SK-N-SH (cell line): ENCODE results near the gene HAND1.

ENCODE experiments used
- TF ChIP-seq, protein P1 (sequence below): IDR thresholded peaks from 2 replicates; pipeline ENCODE4 v1.6.1; 2012; ENCODE audit warnings: mild to moderate bottlenecking, low read depth, low read length, moderate library complexity
- TF ChIP-seq, protein P2 (sequence below): IDR thresholded peaks from 2 replicates; pipeline ENCODE4 v1.4.0; 2012; ENCODE audit warnings: low read depth
- TF ChIP-seq, protein P3 (sequence below): fragments of 200-600 bp; sonication (generic); IDR thresholded peaks from 2 replicates; pipeline ENCODE4 v1.6.1; 2017; ENCODE audit warnings: antibody characterized with exemption, mild to moderate bottlenecking, moderate library complexity

DNA sequence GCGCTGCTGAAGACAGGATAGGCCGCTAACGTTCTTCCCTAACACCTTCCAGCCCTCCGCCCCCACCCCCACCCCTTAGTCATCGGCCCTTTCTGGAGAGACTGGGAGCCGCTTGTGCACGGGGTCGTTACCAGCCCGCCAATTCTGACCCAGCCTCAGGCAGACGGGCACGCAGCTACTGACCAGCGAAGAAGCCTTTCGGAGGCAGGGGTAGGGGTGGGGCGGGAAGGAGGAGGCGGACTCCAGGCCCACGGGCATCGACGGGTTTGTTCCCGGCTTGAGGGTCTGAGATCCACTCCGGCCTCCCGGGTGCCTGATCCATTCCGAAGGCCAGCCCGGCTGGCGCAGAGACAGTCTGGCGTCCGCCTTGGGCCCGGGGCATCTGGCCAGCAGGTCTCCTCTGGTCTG, 729 bp upstream of the HAND1 start:
- TF ChIP-seq, protein P1, sequence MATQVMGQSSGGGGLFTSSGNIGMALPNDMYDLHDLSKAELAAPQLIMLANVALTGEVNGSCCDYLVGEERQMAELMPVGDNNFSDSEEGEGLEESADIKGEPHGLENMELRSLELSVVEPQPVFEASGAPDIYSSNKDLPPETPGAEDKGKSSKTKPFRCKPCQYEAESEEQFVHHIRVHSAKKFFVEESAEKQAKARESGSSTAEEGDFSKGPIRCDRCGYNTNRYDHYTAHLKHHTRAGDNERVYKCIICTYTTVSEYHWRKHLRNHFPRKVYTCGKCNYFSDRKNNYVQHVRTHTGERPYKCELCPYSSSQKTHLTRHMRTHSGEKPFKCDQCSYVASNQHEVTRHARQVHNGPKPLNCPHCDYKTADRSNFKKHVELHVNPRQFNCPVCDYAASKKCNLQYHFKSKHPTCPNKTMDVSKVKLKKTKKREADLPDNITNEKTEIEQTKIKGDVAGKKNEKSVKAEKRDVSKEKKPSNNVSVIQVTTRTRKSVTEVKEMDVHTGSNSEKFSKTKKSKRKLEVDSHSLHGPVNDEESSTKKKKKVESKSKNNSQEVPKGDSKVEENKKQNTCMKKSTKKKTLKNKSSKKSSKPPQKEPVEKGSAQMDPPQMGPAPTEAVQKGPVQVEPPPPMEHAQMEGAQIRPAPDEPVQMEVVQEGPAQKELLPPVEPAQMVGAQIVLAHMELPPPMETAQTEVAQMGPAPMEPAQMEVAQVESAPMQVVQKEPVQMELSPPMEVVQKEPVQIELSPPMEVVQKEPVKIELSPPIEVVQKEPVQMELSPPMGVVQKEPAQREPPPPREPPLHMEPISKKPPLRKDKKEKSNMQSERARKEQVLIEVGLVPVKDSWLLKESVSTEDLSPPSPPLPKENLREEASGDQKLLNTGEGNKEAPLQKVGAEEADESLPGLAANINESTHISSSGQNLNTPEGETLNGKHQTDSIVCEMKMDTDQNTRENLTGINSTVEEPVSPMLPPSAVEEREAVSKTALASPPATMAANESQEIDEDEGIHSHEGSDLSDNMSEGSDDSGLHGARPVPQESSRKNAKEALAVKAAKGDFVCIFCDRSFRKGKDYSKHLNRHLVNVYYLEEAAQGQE = no peak
- TF ChIP-seq, protein P2, sequence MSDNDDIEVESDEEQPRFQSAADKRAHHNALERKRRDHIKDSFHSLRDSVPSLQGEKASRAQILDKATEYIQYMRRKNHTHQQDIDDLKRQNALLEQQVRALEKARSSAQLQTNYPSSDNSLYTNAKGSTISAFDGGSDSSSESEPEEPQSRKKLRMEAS = no peak
- TF ChIP-seq, protein P3, sequence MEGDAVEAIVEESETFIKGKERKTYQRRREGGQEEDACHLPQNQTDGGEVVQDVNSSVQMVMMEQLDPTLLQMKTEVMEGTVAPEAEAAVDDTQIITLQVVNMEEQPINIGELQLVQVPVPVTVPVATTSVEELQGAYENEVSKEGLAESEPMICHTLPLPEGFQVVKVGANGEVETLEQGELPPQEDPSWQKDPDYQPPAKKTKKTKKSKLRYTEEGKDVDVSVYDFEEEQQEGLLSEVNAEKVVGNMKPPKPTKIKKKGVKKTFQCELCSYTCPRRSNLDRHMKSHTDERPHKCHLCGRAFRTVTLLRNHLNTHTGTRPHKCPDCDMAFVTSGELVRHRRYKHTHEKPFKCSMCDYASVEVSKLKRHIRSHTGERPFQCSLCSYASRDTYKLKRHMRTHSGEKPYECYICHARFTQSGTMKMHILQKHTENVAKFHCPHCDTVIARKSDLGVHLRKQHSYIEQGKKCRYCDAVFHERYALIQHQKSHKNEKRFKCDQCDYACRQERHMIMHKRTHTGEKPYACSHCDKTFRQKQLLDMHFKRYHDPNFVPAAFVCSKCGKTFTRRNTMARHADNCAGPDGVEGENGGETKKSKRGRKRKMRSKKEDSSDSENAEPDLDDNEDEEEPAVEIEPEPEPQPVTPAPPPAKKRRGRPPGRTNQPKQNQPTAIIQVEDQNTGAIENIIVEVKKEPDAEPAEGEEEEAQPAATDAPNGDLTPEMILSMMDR = no peak
